HG03521 (cell line): ENCODE data around the gene GUCY1A2.
A peak's percentile ranks its signal among the peaks of the same experiment; 100 is the strongest.
"Not testable (repeated sequence)": the region's sequence is repeated elsewhere in the genome, so short reads cannot be mapped to it uniquely, and the experiment has no call there.

ENCODE experiments used
- ATAC-seq: cut with Tn5 transposase; IDR thresholded peaks from one replicate; pipeline ENCODE4 v1.9.1; 2021; ENCODE audit warnings: mild to moderate bottlenecking, moderate library complexity; ENCODE audit not compliant: unreplicated experiment

The GUCY1A2 gene, protein sequence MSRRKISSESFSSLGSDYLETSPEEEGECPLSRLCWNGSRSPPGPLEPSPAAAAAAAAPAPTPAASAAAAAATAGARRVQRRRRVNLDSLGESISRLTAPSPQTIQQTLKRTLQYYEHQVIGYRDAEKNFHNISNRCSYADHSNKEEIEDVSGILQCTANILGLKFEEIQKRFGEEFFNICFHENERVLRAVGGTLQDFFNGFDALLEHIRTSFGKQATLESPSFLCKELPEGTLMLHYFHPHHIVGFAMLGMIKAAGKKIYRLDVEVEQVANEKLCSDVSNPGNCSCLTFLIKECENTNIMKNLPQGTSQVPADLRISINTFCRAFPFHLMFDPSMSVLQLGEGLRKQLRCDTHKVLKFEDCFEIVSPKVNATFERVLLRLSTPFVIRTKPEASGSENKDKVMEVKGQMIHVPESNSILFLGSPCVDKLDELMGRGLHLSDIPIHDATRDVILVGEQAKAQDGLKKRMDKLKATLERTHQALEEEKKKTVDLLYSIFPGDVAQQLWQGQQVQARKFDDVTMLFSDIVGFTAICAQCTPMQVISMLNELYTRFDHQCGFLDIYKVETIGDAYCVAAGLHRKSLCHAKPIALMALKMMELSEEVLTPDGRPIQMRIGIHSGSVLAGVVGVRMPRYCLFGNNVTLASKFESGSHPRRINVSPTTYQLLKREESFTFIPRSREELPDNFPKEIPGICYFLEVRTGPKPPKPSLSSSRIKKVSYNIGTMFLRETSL

GRCh38 chr11:107018219-107018901 lies at the start of gene GUCY1A2:
Gene GUCY1A2 (minus strand): TSS chr11:107018476. CDS start chr11:107018055, 421 bp downstream.
- peak; percentile 36 for ATAC-seq

- ATAC-seq = no peak
Measured at GRCh38 chr11:107054391-107054790, 36.1 kb upstream of the GUCY1A2 start.

DNA sequence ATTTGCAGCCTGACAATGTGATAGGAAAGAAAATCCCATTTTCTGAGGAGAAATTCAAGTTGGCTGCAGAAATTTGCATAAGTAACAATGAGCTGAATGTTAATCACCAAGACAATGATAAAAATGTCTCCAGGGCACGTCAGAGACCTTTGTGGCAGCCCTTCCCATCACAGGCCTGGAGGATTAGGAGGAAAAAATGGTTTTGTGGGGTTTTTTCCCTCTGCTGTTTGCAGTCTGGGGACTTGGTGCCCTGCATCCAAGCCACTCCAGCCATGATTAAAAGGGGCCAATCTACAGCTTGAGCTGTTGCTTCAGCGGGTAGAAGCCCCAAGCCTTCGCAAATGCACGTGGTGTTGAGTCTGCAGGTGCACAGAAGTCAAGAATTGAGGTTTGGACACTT lies 33.1 kb upstream of the GUCY1A2 start:
- not testable (repeated sequence) for ATAC-seq

DNA sequence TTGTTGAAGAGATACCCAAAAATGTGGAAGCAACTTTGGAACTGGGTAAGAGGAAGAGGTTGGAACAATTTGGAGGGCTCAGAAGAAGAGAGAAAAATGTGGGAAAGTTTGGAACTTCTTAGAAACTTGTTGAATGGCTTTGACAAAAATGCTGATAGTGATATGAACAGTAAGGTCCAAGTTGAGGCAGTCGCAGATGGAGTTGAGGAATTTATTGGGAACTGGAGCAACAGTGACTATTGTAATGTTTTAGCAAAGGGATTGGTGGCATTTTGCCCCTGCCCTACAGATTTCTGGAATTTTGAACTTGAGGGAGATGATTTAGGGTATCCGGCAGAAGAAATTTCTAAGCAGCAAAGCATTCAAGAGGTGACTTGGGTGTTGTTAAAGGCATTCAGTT lies 32.6 kb upstream of the GUCY1A2 start:
- not testable (repeated sequence) for ATAC-seq

- no peak for ATAC-seq
Measured at GRCh38 chr11:107050121-107050520, 31.8 kb upstream of the GUCY1A2 start.

- no peak for ATAC-seq
Measured at GRCh38 chr11:107044503-107044902, 26.2 kb upstream of the GUCY1A2 start.

GRCh38 chr11:107043242-107044006 lies 25.1 kb upstream of the GUCY1A2 start:
- peak; percentile 70 for ATAC-seq

DNA sequence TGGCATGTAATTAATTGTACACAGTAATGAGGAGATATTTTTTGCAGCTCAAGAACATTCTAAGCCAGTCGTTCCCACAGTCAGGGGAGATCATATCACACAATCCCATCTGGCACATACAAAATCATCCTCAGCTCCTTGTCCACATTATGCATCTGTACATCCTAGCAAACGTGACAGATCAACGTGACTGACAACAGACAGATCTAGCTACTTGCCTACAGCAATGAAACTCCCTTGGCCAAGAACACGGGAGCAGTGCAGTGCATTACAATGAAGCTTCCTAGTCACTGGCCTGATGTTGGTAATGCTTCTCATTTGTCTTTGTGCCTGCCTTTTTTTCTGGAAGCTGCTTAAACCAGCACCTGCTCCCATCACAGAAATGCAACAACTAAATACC lies 24.5 kb upstream of the GUCY1A2 start:
- ATAC-seq = no peak

DNA sequence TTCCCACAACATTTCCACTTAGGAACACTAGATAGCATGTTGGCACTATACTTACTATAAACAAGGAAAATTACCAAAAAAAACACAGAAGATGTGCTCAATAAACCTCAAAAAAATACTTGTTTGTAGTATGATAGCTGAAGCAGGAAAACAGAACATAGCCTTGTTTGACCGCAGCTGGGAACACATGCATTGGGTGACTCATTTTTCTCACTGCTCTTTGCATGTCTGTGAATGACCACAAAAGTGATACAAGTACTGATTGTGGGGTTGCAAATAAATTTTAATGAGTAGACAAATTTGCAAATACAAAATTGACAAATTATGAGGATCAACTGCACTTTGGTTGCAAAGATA lies 22.8 kb upstream of the GUCY1A2 start:
- ATAC-seq = peak; percentile 43

DNA sequence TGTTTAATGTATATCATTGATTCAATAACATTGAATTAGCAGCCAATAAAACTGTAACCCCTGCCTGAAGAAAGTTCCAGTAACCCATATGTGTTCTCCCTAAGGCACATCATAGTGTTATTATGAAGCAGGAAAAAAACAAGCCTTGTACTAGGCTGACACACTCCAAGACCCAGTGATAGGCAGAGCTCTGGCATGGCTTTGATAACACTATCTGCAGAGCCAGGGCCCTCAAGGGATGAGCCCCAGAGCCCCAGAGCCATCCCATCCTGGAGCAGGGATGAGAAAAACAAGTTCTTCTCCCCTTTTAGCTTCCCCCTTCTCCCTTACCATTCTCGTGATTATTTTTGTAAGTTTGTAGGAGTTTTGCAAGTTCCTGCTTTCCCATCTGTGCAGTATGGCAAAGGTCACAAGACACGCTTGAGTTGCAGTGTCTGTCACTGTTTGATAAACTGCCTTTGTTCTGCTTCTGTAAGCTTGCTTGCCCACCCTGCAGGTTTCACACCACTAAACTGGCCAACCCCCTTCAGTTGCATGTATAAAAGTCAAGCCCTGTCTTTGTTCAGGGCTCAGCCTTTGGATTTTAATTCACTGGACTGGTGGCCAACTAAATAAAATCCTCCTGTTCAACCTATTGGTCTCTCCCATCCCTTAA lies 22.3 kb upstream of the GUCY1A2 start:
- ATAC-seq = no peak

- ATAC-seq = no peak
Measured at GRCh38 chr11:107025673-107026072, 7.4 kb upstream of the GUCY1A2 start.

DNA sequence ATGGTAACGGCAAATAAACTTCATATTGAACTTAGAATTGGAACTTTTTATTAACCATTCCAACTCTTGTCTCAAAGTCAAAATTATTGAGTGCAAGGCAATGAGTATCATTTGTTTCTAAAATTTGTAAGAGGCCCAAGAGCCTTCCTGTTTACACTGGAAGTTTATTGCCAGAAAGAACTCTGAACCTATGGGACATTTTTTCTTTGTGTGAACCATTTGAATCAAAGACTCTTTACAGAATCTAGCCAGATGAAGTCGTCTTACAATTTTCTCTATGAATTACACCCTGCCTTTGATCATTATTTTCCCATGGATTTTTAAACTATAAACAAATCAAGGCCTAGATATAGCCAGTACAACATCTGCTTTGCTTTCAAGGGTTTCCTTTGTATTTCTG lies 2.3 kb upstream of the GUCY1A2 start:
- no peak for ATAC-seq

DNA sequence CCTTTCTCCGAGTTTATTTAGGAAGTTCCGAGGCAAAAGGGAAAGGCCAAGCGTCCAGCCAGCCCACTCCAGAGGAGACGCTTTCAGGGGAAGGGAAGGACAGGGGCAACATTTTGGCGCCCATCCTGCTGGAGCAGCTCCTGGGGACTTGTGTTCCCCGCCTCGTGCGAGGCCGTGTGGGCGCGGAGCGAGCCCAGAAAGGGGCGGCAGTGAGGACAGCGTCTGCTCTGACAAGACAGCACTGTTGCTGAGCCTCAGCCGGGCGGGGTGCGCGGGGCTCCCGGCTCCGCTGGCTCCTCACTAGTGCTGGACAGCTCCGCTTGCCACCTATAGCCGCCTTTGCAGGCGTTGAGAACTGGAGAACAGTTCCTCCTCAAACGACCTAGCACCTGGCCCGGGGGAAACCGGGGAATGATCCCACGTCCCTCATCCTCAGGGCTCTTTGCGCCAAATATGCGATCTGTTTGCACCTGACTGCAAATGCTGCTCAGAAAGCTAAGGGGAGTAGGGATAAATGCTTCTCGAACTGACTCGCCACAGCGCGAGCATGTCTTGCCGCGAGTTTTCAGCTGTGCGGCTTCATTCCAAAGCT lies 722 bp upstream of the GUCY1A2 start:
- ATAC-seq = no peak

DNA sequence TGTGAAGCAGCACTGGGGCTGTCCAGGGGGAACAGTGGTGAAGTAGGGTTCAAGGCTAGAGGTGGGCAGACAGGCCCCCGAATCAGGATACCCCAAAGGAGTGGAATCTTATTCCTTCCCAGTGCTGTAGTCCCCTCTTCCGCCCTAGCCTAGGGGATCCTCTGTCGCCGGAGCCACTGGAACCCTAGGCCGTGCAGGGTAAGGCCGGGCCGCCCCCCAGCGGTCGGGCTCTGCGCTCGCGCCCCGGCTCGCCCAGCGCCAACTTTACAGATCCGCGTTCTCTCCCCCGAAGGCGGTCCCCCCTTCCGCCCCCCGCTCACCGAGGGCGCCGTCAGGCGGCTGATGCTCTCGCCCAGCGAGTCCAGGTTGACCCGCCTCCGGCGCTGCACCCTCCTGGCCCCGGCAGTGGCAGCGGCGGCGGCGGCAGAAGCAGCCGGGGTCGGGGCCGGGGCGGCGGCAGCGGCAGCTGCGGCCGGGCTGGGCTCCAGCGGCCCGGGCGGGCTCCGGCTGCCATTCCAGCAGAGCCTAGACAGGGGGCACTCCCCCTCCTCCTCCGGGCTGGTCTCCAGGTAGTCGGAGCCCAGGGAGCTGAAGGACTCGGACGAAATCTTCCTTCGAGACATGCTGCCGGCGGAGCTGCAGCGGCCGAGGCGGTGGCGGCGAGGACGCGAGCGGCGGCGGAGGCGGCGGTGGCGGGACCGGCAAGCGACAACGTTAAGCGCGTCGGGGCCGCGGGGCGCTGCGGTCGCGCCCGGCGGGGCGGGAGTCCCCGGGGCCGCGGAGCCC lies 650 bp downstream of the GUCY1A2 start:
- ATAC-seq = peak; percentile 57

- ATAC-seq = no peak
Measured at GRCh38 chr11:107017104-107017432, 1.2 kb downstream of the GUCY1A2 start.

DNA sequence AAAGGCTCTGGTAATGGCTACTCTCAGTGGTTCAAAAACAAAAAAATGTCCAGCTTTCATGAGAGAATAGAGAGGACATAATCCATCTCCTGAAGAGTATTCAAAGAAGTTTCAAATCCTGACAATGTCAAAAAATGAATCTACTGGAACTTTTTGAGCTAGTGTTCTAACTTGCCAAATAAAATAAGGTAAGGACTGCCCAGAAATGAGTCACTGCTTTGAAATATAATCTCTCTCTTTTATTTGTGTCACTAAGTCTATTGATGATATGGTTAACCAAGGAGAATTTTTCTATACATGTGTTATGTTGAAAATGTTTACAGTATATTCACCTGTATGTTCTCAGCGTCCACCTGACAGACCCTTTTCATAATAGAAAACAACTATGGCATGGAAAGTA lies 3.4 kb downstream of the GUCY1A2 start:
- ATAC-seq = no peak

DNA sequence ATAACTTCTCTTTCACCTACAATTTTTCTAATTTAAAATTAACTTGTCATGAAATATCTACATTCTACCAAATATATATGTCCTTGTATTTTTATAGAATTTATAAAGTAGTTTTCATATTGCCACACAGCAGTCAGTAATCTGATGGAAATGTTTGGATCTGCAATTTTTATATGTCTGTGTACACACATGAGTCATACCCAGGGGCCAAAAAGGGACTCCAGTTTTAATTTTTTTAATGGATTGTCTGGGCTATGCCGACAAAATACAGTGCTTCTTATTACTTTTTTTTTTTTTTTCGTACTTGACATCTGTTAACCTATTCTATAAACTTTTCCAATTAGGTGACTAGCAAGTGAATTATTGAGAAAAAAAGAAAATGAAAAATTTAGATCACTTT lies 6.3 kb downstream of the GUCY1A2 start:
- no peak for ATAC-seq

- ATAC-seq = no peak
Measured at GRCh38 chr11:107009190-107009589, 9.1 kb downstream of the GUCY1A2 start.

GRCh38 chr11:107006076-107006833 lies 12.0 kb downstream of the GUCY1A2 start:
- ATAC-seq = no peak
